Measurements from ENCODE around the gene TMEM132A.
"Not testable (repeated sequence)": the region's sequence is repeated elsewhere in the genome, so short reads cannot be mapped to it uniquely, and the experiment has no call there.

GRCh38 chr11:60909680-60910280, 14.5 kb upstream of the TMEM132A start:
- TF ChIP-seq CTCF, POLR2A (IDR thresholded peaks at IDR 0.05): not testable (repeated sequence)
